Activated CD8-positive, alpha-beta T cell treated with anti-CD3 and anti-CD28 coated beads for 36 hours (primary cell): ENCODE data around the gene ATOH8. TPM values are rescaled to one million over a fixed set of nuclear protein-coding genes. Genes with fewer than 3 reads are reported as not detected.

ENCODE experiments used
- ATAC-seq: fragments of 200-7000 bp; cut with Tn5 transposase; one replicate; pipeline ENCODE4 v1.10.0; 2021; ENCODE audit warnings: mild to moderate bottlenecking, moderate library complexity
- CTCF ChIA-PET: fragments of 350-600 bp; sonication (Branson Sonifier 250); formaldehyde crosslinking; loops from one replicate; lab custom pipeline; 2021; ENCODE audit warnings: antibody characterized with exemption; lab: Charles Lee
- POLR2A ChIA-PET: fragments of 350-600 bp; sonication (Branson Sonifier 250); formaldehyde crosslinking; loops from one replicate; lab custom pipeline; 2021; ENCODE audit warnings: antibody characterized with exemption; lab: Charles Lee
- DNase-seq: peaks from one replicate; pipeline ENCODE4 v3.0.0-alpha.2; 2020
- H3K27ac Mint-ChIP-seq: one replicate; pipeline ENCODE4 v1.8.0; 2021; ENCODE audit warnings: mild to moderate bottlenecking, mixed read lengths
- H3K27me3 Mint-ChIP-seq: one replicate; pipeline ENCODE4 v1.8.0; 2021; ENCODE audit warnings: mixed read lengths
- H3K36me3 Mint-ChIP-seq: one replicate; pipeline ENCODE4 v1.8.0; 2021; ENCODE audit warnings: low read depth, mixed read lengths
- H3K4me1 Mint-ChIP-seq: one replicate; pipeline ENCODE4 v1.8.0; 2021; ENCODE audit warnings: low read depth, mixed read lengths
- H3K4me3 Mint-ChIP-seq: one replicate; pipeline ENCODE4 v1.8.0; 2021; ENCODE audit warnings: mild to moderate bottlenecking, moderate library complexity, mixed read lengths
- H3K9me3 Mint-ChIP-seq: one replicate; pipeline ENCODE4 v1.8.0; 2021; ENCODE audit warnings: mixed read lengths
- CTCF ChIP-seq: fragments of 200-600 bp; IDR thresholded peaks from one replicate; pipeline ENCODE4 v1.8.0; 2022; ENCODE audit warnings: antibody characterized with exemption, mild to moderate bottlenecking
- intact Hi-C: fragments of 100-400 bp; cut with micrococcal nuclease; formaldehyde crosslinking; loops from one replicate; pipeline ENCODE4 v1.10.0; 2022
- total RNA-seq, 2 experiments: library from RNA; stranded (reverse); gene quantifications; one replicate each; pipeline ENCODE4 v1.2.3, GENCODE V29; 2021

ATOH8 gene
- total RNA-seq, 2 experiments from 2014 or later: not detected

GRCh38 chr2:85718009-85718391, 35.8 kb upstream of the ATOH8 start:
- no peaks in the 10 kb centered on the region for H3K9me3 Mint-ChIP-seq
- intact Hi-C loops: no loop called here
- H3K27me3 Mint-ChIP-seq: no peaks in the 10 kb centered on the region
- H3K4me3 Mint-ChIP-seq: no peak overlapping the region
- ATAC-seq (no peak), DNase-seq (no peak)
- H3K27ac Mint-ChIP-seq: no peak overlapping the region
- POLR2A ChIA-PET: no interaction called here
- no peak for TF ChIP-seq CTCF
- H3K4me1 Mint-ChIP-seq: peaks cover 4% of the 10 kb centered on the region
- no peaks in the 10 kb centered on the region for H3K36me3 Mint-ChIP-seq
- CTCF ChIA-PET: interaction anchor here (1.7 to 4.0 kb wide), 4 partner anchors 11 to 96 kb away, joined by 10 to 36 read pairs (median 14); no protein-coding TSS in a partner anchor

DNA sequence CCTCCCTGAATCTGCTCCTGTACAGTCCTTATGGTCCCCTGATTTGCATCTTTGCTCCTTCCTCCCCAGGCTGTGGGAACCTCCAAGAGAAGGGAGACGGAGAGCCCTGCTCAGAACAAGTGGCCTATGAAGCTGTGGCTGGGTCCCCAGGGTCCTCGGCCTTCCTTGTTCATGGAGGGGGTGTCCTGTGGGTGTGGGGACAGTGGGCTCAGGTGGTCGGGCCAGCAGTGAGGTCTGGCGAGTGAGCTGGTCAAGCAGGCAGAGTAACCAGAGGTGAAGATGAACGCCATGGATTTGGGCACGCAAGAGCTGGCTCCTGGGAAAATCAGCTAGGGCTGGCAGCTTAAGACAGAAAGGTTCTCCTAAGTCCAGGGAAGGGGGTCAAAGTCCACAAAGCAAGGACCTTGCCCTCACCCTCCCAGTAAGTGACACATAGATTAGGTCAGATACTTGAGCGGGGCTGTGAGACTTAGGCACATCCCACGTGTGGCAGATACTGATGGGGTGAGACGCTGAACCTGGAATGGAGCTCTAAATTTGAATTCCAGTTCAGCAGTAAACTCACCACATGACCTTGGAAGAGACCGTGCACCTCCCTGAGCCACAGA, 34.8 kb upstream of the ATOH8 start:
- DNase-seq: no peak
- intact Hi-C loops: no loop called here
- ChIA-PET POLR2A (interaction anchor here (1.3 kb wide), 1 partner anchor 22 kb away, joined by 5 read pairs; no protein-coding TSS in a partner anchor), CTCF (interaction anchor here (0.9 to 4.0 kb wide), 8 partner anchors 10 to 95 kb away, joined by 3 to 36 read pairs (median 6); no protein-coding TSS in a partner anchor)
- no peak overlapping the region for H3K4me3 Mint-ChIP-seq
- H3K36me3 Mint-ChIP-seq: no peaks in the 10 kb centered on the region
- no peak overlapping the region for H3K27ac Mint-ChIP-seq
- no peak for TF ChIP-seq CTCF
- no peaks in the 10 kb centered on the region for H3K9me3 Mint-ChIP-seq
- no peak for ATAC-seq
- peaks cover 4% of the 10 kb centered on the region for H3K4me1 Mint-ChIP-seq
- H3K27me3 Mint-ChIP-seq: no peaks in the 10 kb centered on the region

- no peaks in the 10 kb centered on the region for H3K9me3 Mint-ChIP-seq
- no peaks in the 10 kb centered on the region for H3K36me3 Mint-ChIP-seq
- no peak overlapping the region for H3K27ac Mint-ChIP-seq
- peaks cover 2% of the 10 kb centered on the region for H3K4me1 Mint-ChIP-seq
- TF ChIP-seq CTCF: no peak
- ATAC-seq (no peak), DNase-seq (no peak)
- no peaks in the 10 kb centered on the region for H3K27me3 Mint-ChIP-seq
- POLR2A ChIA-PET: interaction anchor here (1.3 kb wide), 1 partner anchor 21 kb away, joined by 5 read pairs; no protein-coding TSS in a partner anchor
- CTCF ChIA-PET: interaction anchor here (0.9 to 4.0 kb wide), 9 partner anchors 10 to 94 kb away, joined by 3 to 36 read pairs (median 5); no protein-coding TSS in a partner anchor
- intact Hi-C loops: no loop called here
- no peak overlapping the region for H3K4me3 Mint-ChIP-seq
These were observed 34.1 kb upstream of the ATOH8 start for GRCh38 chr2:85719609-85720240.

GRCh38 chr2:85720533-85720932, 33.3 kb upstream of the ATOH8 start:
- intact Hi-C loops: no loop called here
- POLR2A ChIA-PET: interaction anchor here (1.2 kb wide), 1 partner anchor 8 kb away, joined by 4 read pairs; no protein-coding TSS in a partner anchor
- Mint-ChIP-seq H3K9me3 (no peaks in the 10 kb centered on the region), H3K27me3 (no peaks in the 10 kb centered on the region), H3K4me3 (no peak overlapping the region), H3K36me3 (no peaks in the 10 kb centered on the region), H3K27ac (no peak overlapping the region), H3K4me1 (no peaks in the 10 kb centered on the region)
- ATAC-seq (no peak), DNase-seq (no peak)
- CTCF ChIA-PET: interaction anchor here (0.8 to 4.0 kb wide), 6 partner anchors 9 to 93 kb away, joined by 3 to 36 read pairs (median 5); no protein-coding TSS in a partner anchor
- no peak for TF ChIP-seq CTCF

DNA sequence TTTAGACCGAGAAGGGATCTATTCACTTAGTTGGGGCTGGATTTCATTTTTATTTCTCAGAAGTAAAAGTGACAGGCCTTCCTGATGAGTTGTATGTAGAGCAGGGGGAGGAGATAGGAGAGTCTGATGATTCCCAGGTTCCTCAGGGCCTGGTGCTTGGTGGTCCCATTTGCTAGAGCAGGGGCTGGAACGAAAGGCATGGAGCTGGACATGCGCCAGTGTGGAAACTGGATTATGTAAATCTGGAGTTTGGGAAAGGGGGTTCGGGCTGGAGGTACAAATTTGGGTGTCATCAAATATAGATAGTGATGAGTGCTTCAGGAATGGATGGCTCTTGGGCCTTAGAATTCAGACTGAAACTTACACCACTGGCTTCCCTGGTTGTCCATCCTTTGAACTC, 32.1 kb upstream of the ATOH8 start:
- no peaks in the 10 kb centered on the region for H3K36me3 Mint-ChIP-seq
- TF ChIP-seq CTCF: no peak
- ATAC-seq (no peak), DNase-seq (no peak)
- intact Hi-C loops: no loop called here
- H3K27ac Mint-ChIP-seq: no peak overlapping the region
- H3K4me3 Mint-ChIP-seq: no peak overlapping the region
- ChIA-PET POLR2A (interaction anchor here (0.9 to 1.2 kb wide), 2 partner anchors 10 to 57 kb away, joined by 3 to 4 read pairs; no protein-coding TSS in a partner anchor), CTCF (interaction anchor here (1.2 to 4.0 kb wide), 2 partner anchors 8 to 94 kb away, joined by 3 to 36 read pairs; no protein-coding TSS in a partner anchor)
- no peaks in the 10 kb centered on the region for H3K9me3 Mint-ChIP-seq
- no peaks in the 10 kb centered on the region for H3K4me1 Mint-ChIP-seq
- no peaks in the 10 kb centered on the region for H3K27me3 Mint-ChIP-seq
